A673 (cell line): ENCODE data around the gene SPATA18.

Source experiments
- CTCF ChIP-seq: fragments of 300-800, 200-600 bp; sonication (generic); conservative IDR thresholded peaks from 2 replicates; pipeline ENCODE4 v1.5.1; 2017; ENCODE audit warnings: low read depth, mild to moderate bottlenecking, antibody characterized with exemption, low read length, moderate library complexity, mixed read lengths
- EZH2 ChIP-seq: fragments of 200-600 bp; sonication (generic); IDR thresholded peaks from 2 replicates; pipeline ENCODE4 v1.6.1; 2017; ENCODE audit warnings: borderline replicate concordance, low read depth, mild to moderate bottlenecking, mixed read lengths, antibody characterized with exemption, low read length; ENCODE audit not compliant: poor library complexity, severe bottlenecking

GRCh38 chr4:52032005-52032404 lies 19.1 kb upstream of the SPATA18 start:
- TF ChIP-seq CTCF (no peak), EZH2 (no peak)
